ENCODE measurements around the gene FBXW12. TPM values are rescaled to one million over a fixed set of nuclear protein-coding genes. Genes with fewer than 3 reads are reported as not detected.

Gene FBXW12
- total RNA-seq, 1 donor from 2014 or later, result not detected

- no peak for ATAC-seq
- TF ChIP-seq, protein P1, sequence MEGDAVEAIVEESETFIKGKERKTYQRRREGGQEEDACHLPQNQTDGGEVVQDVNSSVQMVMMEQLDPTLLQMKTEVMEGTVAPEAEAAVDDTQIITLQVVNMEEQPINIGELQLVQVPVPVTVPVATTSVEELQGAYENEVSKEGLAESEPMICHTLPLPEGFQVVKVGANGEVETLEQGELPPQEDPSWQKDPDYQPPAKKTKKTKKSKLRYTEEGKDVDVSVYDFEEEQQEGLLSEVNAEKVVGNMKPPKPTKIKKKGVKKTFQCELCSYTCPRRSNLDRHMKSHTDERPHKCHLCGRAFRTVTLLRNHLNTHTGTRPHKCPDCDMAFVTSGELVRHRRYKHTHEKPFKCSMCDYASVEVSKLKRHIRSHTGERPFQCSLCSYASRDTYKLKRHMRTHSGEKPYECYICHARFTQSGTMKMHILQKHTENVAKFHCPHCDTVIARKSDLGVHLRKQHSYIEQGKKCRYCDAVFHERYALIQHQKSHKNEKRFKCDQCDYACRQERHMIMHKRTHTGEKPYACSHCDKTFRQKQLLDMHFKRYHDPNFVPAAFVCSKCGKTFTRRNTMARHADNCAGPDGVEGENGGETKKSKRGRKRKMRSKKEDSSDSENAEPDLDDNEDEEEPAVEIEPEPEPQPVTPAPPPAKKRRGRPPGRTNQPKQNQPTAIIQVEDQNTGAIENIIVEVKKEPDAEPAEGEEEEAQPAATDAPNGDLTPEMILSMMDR (IDR thresholded peaks at IDR 0.05), result no peak
- Histone ChIP-seq H3K36me3 (no peaks in the 10 kb centered on the region), H3K27ac (no peak overlapping the region), H3K9me3 (no peaks in the 10 kb centered on the region), H3K27me3 (no peaks in the 10 kb centered on the region), H3K4me3 (no peak overlapping the region), H3K4me1 (no peaks in the 10 kb centered on the region)
- DNase-seq, result no peak
- intact Hi-C loops (cut with DNase I), result no loop called here
Observed at GRCh38 chr3:48395714-48396113, 23.7 kb downstream of the FBXW12 start.

DNA sequence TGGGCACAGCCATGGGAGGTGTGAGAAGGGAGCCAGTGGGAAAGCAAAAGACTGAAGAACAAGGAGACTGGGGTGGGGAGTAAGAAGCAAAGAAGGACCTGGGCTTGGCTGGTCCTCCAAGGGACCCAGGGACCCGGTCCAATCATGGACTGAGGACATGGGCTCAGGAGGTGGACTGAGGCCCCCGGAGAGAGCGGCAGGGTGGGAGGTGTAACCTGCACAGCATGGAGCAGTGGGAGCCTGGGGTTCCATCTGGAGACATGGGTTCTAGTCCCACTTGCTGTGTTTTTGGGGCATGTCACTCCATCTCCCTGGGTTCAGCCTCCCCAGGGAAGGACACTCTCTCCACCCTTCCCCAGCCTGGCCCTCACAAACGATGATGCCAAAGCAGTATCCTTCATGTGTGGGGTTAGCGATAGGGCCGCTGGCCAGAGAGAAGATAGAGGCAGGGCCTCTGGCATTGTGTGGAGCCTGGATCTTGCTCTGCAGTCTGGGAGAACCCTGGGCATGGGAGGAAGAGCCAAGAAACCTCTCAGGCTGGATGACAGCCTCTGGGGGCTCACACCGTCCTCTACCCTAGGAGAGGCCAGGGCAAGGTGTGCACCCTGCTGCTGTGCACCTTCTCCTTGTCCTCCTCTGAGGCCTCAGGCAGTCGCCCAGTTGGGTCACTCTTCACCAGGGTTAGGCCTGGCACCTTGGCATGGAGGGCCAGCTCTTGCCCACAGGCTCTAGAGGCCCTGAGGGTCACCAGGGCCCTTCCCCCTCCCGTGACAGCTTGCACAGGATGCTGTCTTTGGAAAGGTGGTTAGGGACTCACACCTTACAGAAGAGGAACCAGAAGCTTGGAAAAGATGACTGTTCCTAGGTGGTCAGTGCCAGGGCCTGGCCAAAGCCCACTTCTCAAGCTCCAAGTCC, 26.0 kb downstream of the FBXW12 start:
- Histone ChIP-seq H3K4me1 (peaks cover 14% of the 10 kb centered on the region), H3K27me3 (no peaks in the 10 kb centered on the region), H3K36me3 (no peaks in the 10 kb centered on the region), H3K27ac (no peak overlapping the region), H3K4me3 (no peak overlapping the region), H3K9me3 (no peaks in the 10 kb centered on the region)
- ATAC-seq (peak; percentile 13), DNase-seq (no peak)
- intact Hi-C loops (cut with DNase I), result no loop called here
- TF ChIP-seq, protein P1 (IDR thresholded peaks at IDR 0.05), result no peak

DNA sequence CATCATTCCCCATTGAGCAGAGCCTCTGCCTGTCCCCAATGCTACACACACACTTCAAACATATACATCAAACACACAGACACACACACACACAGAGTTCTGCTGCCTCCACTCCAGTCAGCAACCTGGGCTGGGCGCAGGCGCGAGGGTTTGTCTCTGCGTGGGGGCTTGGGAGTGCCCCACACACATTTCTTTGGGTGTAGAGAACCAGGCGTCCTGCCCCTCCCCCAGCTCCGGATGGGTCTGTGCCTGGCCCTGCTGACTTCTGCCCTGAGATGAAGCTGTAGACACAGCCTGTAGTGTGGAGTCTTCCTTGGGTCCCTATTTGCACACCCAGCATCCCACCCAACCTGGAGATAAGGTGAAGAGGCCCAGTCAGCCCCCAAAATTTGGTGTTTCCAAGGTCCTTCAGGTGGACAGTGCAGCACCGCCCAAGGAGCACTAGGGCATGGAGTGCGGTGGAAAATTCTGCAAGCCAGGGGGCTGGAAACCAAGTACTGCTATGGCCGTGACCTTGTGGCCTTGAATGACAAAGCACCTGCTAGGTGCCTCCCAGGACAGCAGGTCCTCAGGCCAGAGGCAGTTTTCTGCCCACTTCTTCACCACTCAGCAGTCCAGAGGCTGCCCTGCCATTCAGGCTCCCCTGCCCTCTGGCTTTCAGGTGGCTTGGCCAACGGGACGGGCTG, 26.8 kb downstream of the FBXW12 start:
- TF ChIP-seq, protein P1 (IDR thresholded peaks at IDR 0.05), result no peak
- intact Hi-C loops (cut with DNase I), result no loop called here
- no peak overlapping the region for H3K27ac ChIP-seq
- no peaks in the 10 kb centered on the region for H3K36me3 ChIP-seq
- DNase-seq (no peak), ATAC-seq (no peak)
- H3K27me3 ChIP-seq, result no peaks in the 10 kb centered on the region
- no peak overlapping the region for H3K4me3 ChIP-seq
- no peaks in the 10 kb centered on the region for H3K9me3 ChIP-seq
- peaks cover 14% of the 10 kb centered on the region for H3K4me1 ChIP-seq

DNA sequence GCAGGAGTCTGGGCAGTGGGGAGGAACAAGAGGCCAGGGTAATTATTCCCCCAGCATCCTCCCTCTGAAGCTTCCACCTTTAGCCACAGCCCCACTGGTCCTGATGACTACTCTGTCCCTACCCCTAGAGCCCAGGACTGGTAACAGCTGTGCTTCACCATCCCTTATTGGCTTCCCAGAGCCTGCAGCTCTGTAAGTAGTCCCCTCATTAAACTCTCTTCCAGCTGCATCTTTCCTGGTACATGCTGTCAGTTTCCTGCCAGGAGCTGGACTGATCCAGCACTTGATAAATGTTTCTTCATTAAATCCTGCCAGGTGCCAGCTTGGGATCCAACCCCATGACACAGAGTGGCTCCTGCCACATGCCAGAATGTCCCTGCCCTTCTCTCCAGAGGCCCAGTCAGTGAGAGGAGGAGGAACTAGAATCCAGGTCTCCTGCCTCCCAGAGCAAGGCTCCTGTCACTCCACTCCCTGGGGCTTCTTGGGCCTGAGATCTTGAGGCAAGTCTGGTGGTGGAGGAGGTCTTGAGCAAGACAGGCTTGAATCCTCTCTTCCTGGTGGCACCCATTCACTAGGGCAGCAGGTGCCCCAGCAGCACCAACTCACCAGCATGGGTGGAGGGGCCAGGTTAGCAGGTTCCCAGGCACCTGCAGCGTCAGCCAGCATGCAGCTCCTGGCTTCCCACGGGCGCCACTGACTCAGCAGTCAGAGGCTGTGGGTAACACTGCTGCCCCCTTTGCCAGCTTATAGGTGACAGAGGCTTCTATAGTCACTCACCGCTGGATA, 27.6 kb downstream of the FBXW12 start:
- no peak for DNase-seq
- intact Hi-C loops (cut with DNase I), result loop anchor here (5.0 kb wide), 1 partner anchor 38 kb away; no protein-coding TSS in a partner anchor

More for the DNA sequence above, 27.6 kb downstream of the FBXW12 start:
- peak; percentile 5 for ATAC-seq
- TF ChIP-seq, protein P1 (IDR thresholded peaks at IDR 0.05), result no peak
- no peaks in the 10 kb centered on the region for H3K36me3 ChIP-seq
- no peaks in the 10 kb centered on the region for H3K27me3 ChIP-seq
- no peak overlapping the region for H3K4me3 ChIP-seq
- peaks cover 14% of the 10 kb centered on the region for H3K4me1 ChIP-seq
- no peaks in the 10 kb centered on the region for H3K9me3 ChIP-seq
- H3K27ac ChIP-seq, result no peak overlapping the region

All from upper lobe of right lung (tissue), 1 donor.